WTC11 (cell line): ENCODE data around the gene WDR49. TPM values are rescaled to one million over a fixed set of nuclear protein-coding genes. Genes with fewer than 3 reads are reported as not detected.

Experiments used
- ATAC-seq: fragments of 200-7000 bp; cut with Tn5 transposase; 2 replicates; pipeline ENCODE4 v1.10.0; 2021; ENCODE audit warnings: mild to moderate bottlenecking, moderate library complexity
- CTCF ChIA-PET: fragments of 300-600 bp; sonication (Branson Sonifier 250); formaldehyde crosslinking; loops from one replicate; lab custom pipeline; 2021; ENCODE audit warnings: antibody characterized with exemption; lab: Charles Lee
- POLR2A ChIA-PET: fragments of 350-600 bp; sonication (Branson Sonifier 250); formaldehyde crosslinking; loops from one replicate; lab custom pipeline; 2021; ENCODE audit warnings: antibody characterized with exemption; lab: Charles Lee
- DNase-seq: peaks from one replicate; pipeline ENCODE4 v3.0.0; 2021; ENCODE audit warnings: low spot score
- H3K27ac Mint-ChIP-seq: 2 replicates; pipeline ENCODE4 v1.8.0; 2021; ENCODE audit warnings: mixed read lengths
- H3K27me3 Mint-ChIP-seq: 2 replicates; pipeline ENCODE4 v1.8.0; 2021; ENCODE audit warnings: low read depth, mild to moderate bottlenecking, moderate library complexity, mixed read lengths
- H3K36me3 Mint-ChIP-seq: 2 replicates; pipeline ENCODE4 v1.8.0; 2021; ENCODE audit warnings: mixed read lengths
- H3K4me1 Mint-ChIP-seq: 2 replicates; pipeline ENCODE4 v1.8.0; 2022; ENCODE audit warnings: mixed read lengths
- H3K4me3 Mint-ChIP-seq: 2 replicates; pipeline ENCODE4 v1.8.0; 2021; ENCODE audit warnings: mild to moderate bottlenecking, moderate library complexity, mixed read lengths
- H3K9me3 Mint-ChIP-seq: 2 replicates; pipeline ENCODE4 v1.8.0; 2021; ENCODE audit warnings: mixed read lengths
- ATF1 ChIP-seq: sonication (generic); formaldehyde crosslinking; IDR thresholded peaks from 2 replicates; pipeline ENCODE4 v1.8.1; 2023; ENCODE audit warnings: mild to moderate bottlenecking, moderate library complexity, missing genetic modification reagents
- E2F4 ChIP-seq: sonication (generic); formaldehyde crosslinking; IDR thresholded peaks from 2 replicates; pipeline ENCODE4 v1.8.1; 2022; ENCODE audit warnings: low read depth, mild to moderate bottlenecking, moderate library complexity, missing genetic modification reagents, borderline replicate concordance
- E2F5 ChIP-seq: sonication (generic); formaldehyde crosslinking; IDR thresholded peaks from 2 replicates; pipeline ENCODE4 v1.8.1; 2022; ENCODE audit warnings: mild to moderate bottlenecking, moderate library complexity, missing genetic modification reagents
- ELF4 ChIP-seq: sonication (generic); formaldehyde crosslinking; IDR thresholded peaks from 2 replicates; pipeline ENCODE4 v1.8.1; 2022; ENCODE audit warnings: low read depth, mild to moderate bottlenecking, moderate library complexity, missing genetic modification reagents
- GABPB1 ChIP-seq: sonication (generic); formaldehyde crosslinking; IDR thresholded peaks from 2 replicates; pipeline ENCODE4 v1.8.1; 2023; ENCODE audit warnings: mild to moderate bottlenecking, missing genetic modification reagents
- HMGXB4 ChIP-seq: sonication (generic); formaldehyde crosslinking; IDR thresholded peaks from 2 replicates; pipeline ENCODE4 v1.8.1; 2023; ENCODE audit warnings: mild to moderate bottlenecking, moderate library complexity, missing genetic modification reagents
- IRF1 ChIP-seq: sonication (generic); formaldehyde crosslinking; IDR thresholded peaks from 2 replicates; pipeline ENCODE4 v1.8.0; 2023; ENCODE audit warnings: missing genetic modification reagents
- JAZF1 ChIP-seq: fragments of 250-450 bp; sonication (Bioruptor Pico); IDR thresholded peaks from 2 replicates; pipeline ENCODE4 v1.9.0; 2021; ENCODE audit warnings: moderate library complexity, mild to moderate bottlenecking, inconsistent platforms
- JUN ChIP-seq: sonication (generic); formaldehyde crosslinking; IDR thresholded peaks from 2 replicates; pipeline ENCODE4 v1.8.0; 2023; ENCODE audit warnings: mild to moderate bottlenecking, missing genetic modification reagents
- MXD4 ChIP-seq: fragments of 250-450 bp; sonication (Bioruptor Pico); IDR thresholded peaks from 2 replicates; pipeline ENCODE4 v1.8.0; 2021; ENCODE audit warnings: mild to moderate bottlenecking, moderate library complexity, borderline replicate concordance
- NFE2L1 ChIP-seq: sonication (generic); formaldehyde crosslinking; IDR thresholded peaks from 2 replicates; pipeline ENCODE4 v1.8.1; 2023; ENCODE audit warnings: missing genetic modification reagents
- NFYB ChIP-seq: sonication (generic); formaldehyde crosslinking; conservative IDR thresholded peaks from 2 replicates; pipeline ENCODE4 v1.8.0; 2022; ENCODE audit warnings: low read depth, missing genetic modification reagents
- PRDM15 ChIP-seq: sonication (generic); formaldehyde crosslinking; IDR thresholded peaks from 2 replicates; pipeline ENCODE4 v1.8.0; 2022; ENCODE audit warnings: missing genetic modification reagents
- PREB ChIP-seq: sonication (generic); formaldehyde crosslinking; IDR thresholded peaks from 2 replicates; pipeline ENCODE4 v1.8.1; 2022; ENCODE audit warnings: mild to moderate bottlenecking, missing genetic modification reagents, moderate library complexity, borderline replicate concordance
- TCF7 ChIP-seq: sonication (generic); formaldehyde crosslinking; IDR thresholded peaks from 2 replicates; pipeline ENCODE4 v1.8.0; 2022; ENCODE audit warnings: mild to moderate bottlenecking, low read depth, missing genetic modification reagents, moderate library complexity
- USF2 ChIP-seq: sonication (generic); formaldehyde crosslinking; IDR thresholded peaks from 2 replicates; pipeline ENCODE4 v1.8.1; 2023; ENCODE audit warnings: mild to moderate bottlenecking, missing genetic modification reagents, moderate library complexity
- ZNF138 ChIP-seq: sonication (generic); formaldehyde crosslinking; conservative IDR thresholded peaks from 2 replicates; pipeline ENCODE4 v1.8.1; 2022; ENCODE audit warnings: mild to moderate bottlenecking, moderate library complexity, missing genetic modification reagents
- ZNF423 ChIP-seq: fragments of 250-450 bp; sonication (Bioruptor Pico); IDR thresholded peaks from 2 replicates; pipeline ENCODE4 v2.1.2; 2022; ENCODE audit warnings: mild to moderate bottlenecking, moderate library complexity
- ZNF425 ChIP-seq: fragments of 250-450 bp; sonication (Bioruptor Pico); conservative IDR thresholded peaks from 2 replicates; pipeline ENCODE4 v1.9.0; 2021; ENCODE audit warnings: mild to moderate bottlenecking
- ZNF512 ChIP-seq: sonication (generic); formaldehyde crosslinking; IDR thresholded peaks from 2 replicates; pipeline ENCODE4 v1.8.1; 2022; ENCODE audit warnings: missing genetic modification reagents, borderline replicate concordance
- ZNF671 ChIP-seq: fragments of 250-450 bp; sonication (Bioruptor Pico); IDR thresholded peaks from 2 replicates; pipeline ENCODE4 v1.8.0; 2021; ENCODE audit warnings: mild to moderate bottlenecking
- total RNA-seq: library from RNA; stranded (reverse); gene quantifications from 3 replicates; pipeline ENCODE4 v1.2.3, GENCODE V29; 2021

WDR49 gene
- total RNA-seq, 1 experiment from 2014 or later: 0.92 TPM

GRCh38 chr3:167673221-167673620 is 19.5 kb upstream of the WDR49 start:
- no peak for TF ChIP-seq PREB (CRISPR knock-in tag)
- TF ChIP-seq PRDM15 (CRISPR knock-in tag): no peak
- no peak for TF ChIP-seq E2F4
- no peak for TF ChIP-seq NFYB (CRISPR knock-in tag)
- TF ChIP-seq GABPB1 (CRISPR knock-in tag): no peak
- no peak for TF ChIP-seq E2F5
- TF ChIP-seq IRF1 (CRISPR knock-in tag): no peak
- no peak for TF ChIP-seq ZNF512 (CRISPR knock-in tag)
- no peak for TF ChIP-seq ZNF671 (CRISPR knock-in tag)
- TF ChIP-seq ZNF423 (CRISPR knock-in tag): no peak
- Mint-ChIP-seq H3K9me3 (peaks cover 51% of the 10 kb centered on the region), H3K27ac (no peak overlapping the region), H3K4me1 (peaks cover 7% of the 10 kb centered on the region; the same call in 1 of the 2 replicates), H3K4me3 (no peak overlapping the region), H3K36me3 (peaks cover 56% of the 10 kb centered on the region), H3K27me3 (no peaks in the 10 kb centered on the region)
- ChIA-PET POLR2A (no interaction called here), CTCF (no interaction called here)
- no peak for ATAC-seq
- DNase-seq: no peak

GRCh38 chr3:167671878-167672427 is 18.2 kb upstream of the WDR49 start:
- no peak; the same call in 1 of the 2 replicates for ATAC-seq
- no peak for DNase-seq
- H3K4me1 Mint-ChIP-seq: peaks cover 8% of the 10 kb centered on the region
- peaks cover 45% of the 10 kb centered on the region for H3K9me3 Mint-ChIP-seq
- ChIA-PET CTCF (no interaction called here), POLR2A (interaction anchor here (0.9 kb wide), 1 partner anchor 19 kb away, joined by 3 read pairs; no protein-coding TSS in a partner anchor)
- H3K27ac Mint-ChIP-seq: no peak overlapping the region
- no peaks in the 10 kb centered on the region for H3K27me3 Mint-ChIP-seq
- H3K4me3 Mint-ChIP-seq: no peak overlapping the region
- peaks cover 47% of the 10 kb centered on the region for H3K36me3 Mint-ChIP-seq
- TF ChIP-seq JUN (CRISPR knock-in tag) (no peak), MXD4 (no peak), USF2 (CRISPR knock-in tag) (no peak), ZNF138 (CRISPR knock-in tag) (no peak), ATF1 (CRISPR knock-in tag) (no peak), ZNF425 (CRISPR knock-in tag) (no peak), HMGXB4 (no peak), JAZF1 (no peak), ELF4 (no peak), NFE2L1 (CRISPR knock-in tag) (no peak), TCF7 (CRISPR knock-in tag) (no peak)
